MCF 10A (cell line): ENCODE measurements around the gene CTNND1. TPM values are rescaled to one million over a fixed set of nuclear protein-coding genes. Genes with fewer than 3 reads are reported as not detected.
A peak's percentile ranks its signal among the peaks of the same experiment; 100 is the strongest.

Experiments
- BruUV-seq: library from RNA; stranded (reverse); fragments of 400-500 nt; replicated peaks from 2 replicates; lab custom pipeline; 2021; lab: Mats Ljungman, UMichigan
- CTCF ChIA-PET: fragments of 300-600 bp; sonication (Branson Sonifier 250); formaldehyde crosslinking; extraction: SDS; loops from one replicate; lab custom pipeline; 2021; ENCODE audit warnings: antibody characterized with exemption, inconsistent platforms; lab: Yijun Ruan, JAX
- POLR2A ChIA-PET: fragments of 300-600, 350-650 bp; sonication (Branson Sonifier 250); formaldehyde crosslinking; extraction: SDS; loops from one replicate; lab custom pipeline; 2020; ENCODE audit warnings: antibody characterized with exemption, inconsistent platforms; lab: Yijun Ruan, JAX
- DNase-seq: peaks from one replicate; pipeline ENCODE4 v3.0.0-alpha.2; 2018; ENCODE audit not compliant: unreplicated experiment
- H3K27ac Mint-ChIP-seq: one replicate; pipeline ENCODE4 v1.8.0; 2022; ENCODE audit warnings: mild to moderate bottlenecking, low read depth, mixed read lengths; ENCODE audit not compliant: unreplicated experiment
- H3K27me3 Mint-ChIP-seq: one replicate; pipeline ENCODE4 v1.8.0; 2022; ENCODE audit warnings: mixed read lengths; ENCODE audit not compliant: insufficient read depth, unreplicated experiment
- H3K36me3 Mint-ChIP-seq: one replicate; pipeline ENCODE4 v1.8.0; 2022; ENCODE audit warnings: mild to moderate bottlenecking, moderate library complexity, mixed read lengths; ENCODE audit not compliant: insufficient read depth, unreplicated experiment
- H3K4me1 Mint-ChIP-seq: one replicate; pipeline ENCODE4 v1.8.0; 2022; ENCODE audit warnings: mixed read lengths; ENCODE audit not compliant: insufficient read depth, unreplicated experiment
- H3K4me3 Mint-ChIP-seq: one replicate; pipeline ENCODE4 v1.8.0; 2022; ENCODE audit warnings: mild to moderate bottlenecking, moderate library complexity, mixed read lengths; ENCODE audit not compliant: unreplicated experiment
- H3K9me3 Mint-ChIP-seq: one replicate; pipeline ENCODE4 v1.8.0; 2022; ENCODE audit warnings: mixed read lengths; ENCODE audit not compliant: unreplicated experiment
- intact Hi-C: fragments of 100-400 bp; cut with micrococcal nuclease; formaldehyde crosslinking; loops from 2 replicates; pipeline ENCODE4 v1.14.1; 2022
- total RNA-seq: library from RNA; stranded (reverse); gene quantifications from 2 replicates; pipeline ENCODE4 v1.2.3, GENCODE V29; 2022
- TF ChIP-seq, protein P1 (sequence below): fragments of 200-600 bp; IDR thresholded peaks from one replicate; pipeline ENCODE4 v1.8.0; 2022; ENCODE audit warnings: antibody characterized with exemption, mild to moderate bottlenecking; ENCODE audit not compliant: unreplicated experiment

The CTNND1 gene
- total RNA-seq, 1 experiment from 2014 or later, result 114 TPM

DNA sequence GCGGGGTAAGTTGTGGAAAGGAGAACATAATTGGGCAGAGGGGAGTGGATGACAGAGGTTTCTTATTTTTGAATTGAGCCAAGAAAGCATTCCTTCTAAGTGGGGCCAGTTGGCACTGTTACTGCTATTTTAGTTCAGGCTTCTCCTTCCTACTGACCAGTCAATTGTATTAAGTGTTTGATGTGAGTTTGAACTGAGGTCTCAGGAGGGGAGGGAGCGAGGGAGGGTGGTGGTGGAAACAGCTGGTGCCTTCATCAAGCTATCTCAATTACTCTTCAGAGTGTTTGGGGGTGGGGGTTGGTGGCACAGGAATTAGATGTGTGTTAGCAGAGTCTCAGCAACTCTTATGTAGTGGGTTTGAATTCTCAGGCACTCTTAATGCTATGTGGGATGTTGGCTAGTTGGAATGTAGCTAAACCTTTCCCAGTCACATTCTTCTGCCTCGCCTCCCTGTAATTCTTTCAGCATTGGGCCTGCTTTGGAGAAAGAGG is 14.5 kb downstream of the CTNND1 start:
- no peaks in the 10 kb centered on the region for H3K27me3 Mint-ChIP-seq
- ChIA-PET POLR2A (interaction anchor here (1.4 to 11.9 kb wide), 5 partner anchors 12 to 28 kb away, joined by 4 to 285 read pairs (median 60); partner anchors contain the start of gene CTNND1), CTCF (interaction anchor here (0.7 to 9.9 kb wide), 7 partner anchors 8 to 318 kb away, joined by 3 to 117 read pairs (median 3); partner anchors contain the start of gene CTNND1)
- H3K36me3 Mint-ChIP-seq, result peaks cover 34% of the 10 kb centered on the region
- intact Hi-C loops, result no loop called here
- H3K9me3 Mint-ChIP-seq, result no peaks in the 10 kb centered on the region
- peaks cover 64% of the 10 kb centered on the region for H3K4me1 Mint-ChIP-seq
- H3K4me3 Mint-ChIP-seq, result no peak overlapping the region
- no TSS peak for BruUV-seq
- DNase-seq, result no peak
- TF ChIP-seq, protein P1, sequence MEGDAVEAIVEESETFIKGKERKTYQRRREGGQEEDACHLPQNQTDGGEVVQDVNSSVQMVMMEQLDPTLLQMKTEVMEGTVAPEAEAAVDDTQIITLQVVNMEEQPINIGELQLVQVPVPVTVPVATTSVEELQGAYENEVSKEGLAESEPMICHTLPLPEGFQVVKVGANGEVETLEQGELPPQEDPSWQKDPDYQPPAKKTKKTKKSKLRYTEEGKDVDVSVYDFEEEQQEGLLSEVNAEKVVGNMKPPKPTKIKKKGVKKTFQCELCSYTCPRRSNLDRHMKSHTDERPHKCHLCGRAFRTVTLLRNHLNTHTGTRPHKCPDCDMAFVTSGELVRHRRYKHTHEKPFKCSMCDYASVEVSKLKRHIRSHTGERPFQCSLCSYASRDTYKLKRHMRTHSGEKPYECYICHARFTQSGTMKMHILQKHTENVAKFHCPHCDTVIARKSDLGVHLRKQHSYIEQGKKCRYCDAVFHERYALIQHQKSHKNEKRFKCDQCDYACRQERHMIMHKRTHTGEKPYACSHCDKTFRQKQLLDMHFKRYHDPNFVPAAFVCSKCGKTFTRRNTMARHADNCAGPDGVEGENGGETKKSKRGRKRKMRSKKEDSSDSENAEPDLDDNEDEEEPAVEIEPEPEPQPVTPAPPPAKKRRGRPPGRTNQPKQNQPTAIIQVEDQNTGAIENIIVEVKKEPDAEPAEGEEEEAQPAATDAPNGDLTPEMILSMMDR, result no peak
- peak overlapping the region; percentile 85 for H3K27ac Mint-ChIP-seq

DNA sequence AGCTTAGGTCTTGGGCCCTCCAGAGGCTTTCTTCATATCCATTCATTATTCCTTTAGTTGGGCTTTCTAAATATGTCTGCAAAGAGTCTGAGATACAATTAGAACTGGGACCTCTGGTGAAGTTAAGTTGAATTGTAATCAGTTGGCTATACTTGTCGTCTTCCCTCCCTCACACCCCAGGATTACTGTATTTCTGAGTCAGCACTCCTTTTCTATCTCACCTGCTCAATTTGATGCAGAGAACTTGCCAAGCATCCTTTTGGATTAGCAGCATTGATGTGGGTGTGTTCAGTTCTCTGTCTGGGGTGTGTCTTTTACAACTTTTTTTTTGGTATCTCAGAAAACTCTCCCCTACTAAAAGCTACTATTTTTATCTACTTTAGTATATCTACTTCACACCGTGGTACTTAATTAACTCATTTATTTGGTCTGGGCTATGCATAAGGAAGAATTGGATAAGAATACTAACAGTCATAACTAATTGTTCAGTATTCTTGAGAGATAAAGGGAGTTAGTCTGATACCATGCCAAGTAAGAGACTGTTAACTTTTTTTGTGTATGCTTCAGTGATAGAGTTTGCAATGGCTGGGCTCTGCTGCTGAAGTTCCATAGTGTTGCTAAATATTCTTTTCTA is 15.1 kb downstream of the CTNND1 start:
- Mint-ChIP-seq H3K4me3 (no peak overlapping the region), H3K27me3 (no peaks in the 10 kb centered on the region), H3K36me3 (peaks cover 40% of the 10 kb centered on the region), H3K9me3 (no peaks in the 10 kb centered on the region), H3K4me1 (peaks cover 64% of the 10 kb centered on the region), H3K27ac (peak overlapping the region; percentile 85)
- intact Hi-C loops, result no loop called here
- no TSS peak for BruUV-seq
- ChIA-PET POLR2A (interaction anchor here (1.4 to 11.9 kb wide), 6 partner anchors 11 to 35 kb away, joined by 4 to 285 read pairs (median 47); partner anchors contain the start of genes CTNND1 and SELENOH), CTCF (interaction anchor here (0.7 to 9.9 kb wide), 8 partner anchors 9 to 319 kb away, joined by 3 to 117 read pairs (median 4); partner anchors contain the start of genes BTBD18 and CTNND1)
- TF ChIP-seq, protein P1, result no peak
- peak; percentile 20 for DNase-seq

DNA sequence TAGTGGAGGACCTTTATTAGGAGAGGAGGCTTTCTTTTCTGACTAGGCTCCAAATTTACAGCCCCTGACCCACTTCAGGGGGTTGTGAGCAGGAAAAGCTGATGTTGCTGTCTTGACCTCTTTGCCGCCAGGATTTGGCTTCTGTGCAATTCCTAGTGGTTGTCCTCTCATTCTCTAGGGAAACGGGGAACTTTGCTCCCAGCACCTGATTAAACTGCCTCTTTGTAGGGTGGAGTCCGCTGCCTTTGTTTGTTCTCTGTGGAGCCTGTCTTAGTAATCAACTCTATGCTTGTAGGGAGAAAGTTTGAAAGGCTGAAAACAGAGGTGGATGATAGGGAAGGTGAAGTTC is 16.3 kb downstream of the CTNND1 start:
- H3K9me3 Mint-ChIP-seq, result no peaks in the 10 kb centered on the region
- POLR2A ChIA-PET, result interaction anchor here (0.6 to 11.9 kb wide), 12 partner anchors 9 to 728 kb away, joined by 3 to 285 read pairs (median 7); partner anchors contain the start of genes CTNND1, MED19, SELENOH and TMX2
- BruUV-seq, result no TSS peak
- H3K27ac Mint-ChIP-seq, result peak overlapping the region; percentile 85
- TF ChIP-seq, protein P1, result no peak
- no peaks in the 10 kb centered on the region for H3K27me3 Mint-ChIP-seq
- CTCF ChIA-PET, result interaction anchor here (0.7 to 9.9 kb wide), 8 partner anchors 11 to 1392 kb away, joined by 3 to 117 read pairs (median 6); partner anchors contain the start of genes BTBD18 and CTNND1
- H3K4me3 Mint-ChIP-seq, result peak overlapping the region; percentile 49
- intact Hi-C loops, result loop anchor here (1.0 to 2.0 kb wide), 2 partner anchors 15 to 21 kb away; no protein-coding TSS in a partner anchor
- peak; percentile 55 for DNase-seq
- H3K4me1 Mint-ChIP-seq, result peaks cover 60% of the 10 kb centered on the region
- peaks cover 49% of the 10 kb centered on the region for H3K36me3 Mint-ChIP-seq
